Esophagus (tissue), 2 donors: Measurements from ENCODE around the gene OR52B4. TPM values are rescaled to one million over a fixed set of nuclear protein-coding genes. Genes with fewer than 3 reads are reported as not detected.
"Not testable (repeated sequence)": the region's sequence is repeated elsewhere in the genome, so short reads cannot be mapped to it uniquely, and the experiment has no call there.

Source experiments
- H3K27ac ChIP-seq, 2 donors: one replicate each; pipeline ENCODE4 v1.5.1; 2013; ENCODE audit warnings: low read depth in 2 of 2, mild to moderate bottlenecking in 2 of 2, inconsistent platforms in 1 of 2, low read length in 1 of 2, moderate library complexity in 1 of 2
- H3K27me3 ChIP-seq, 2 donors: one replicate each; pipeline ENCODE4 v1.6.1; 2013; ENCODE audit warnings: low read length in 2 of 2, control low read depth in 1 of 2, mild to moderate bottlenecking in 1 of 2; ENCODE audit not compliant: insufficient read depth in 2 of 2, control insufficient read depth in 1 of 2
- H3K36me3 ChIP-seq, 2 donors: one replicate each; pipeline ENCODE4 v1.6.1; 2013; ENCODE audit warnings: low read length in 1 of 2; ENCODE audit not compliant: control insufficient read depth in 2 of 2, insufficient read depth in 2 of 2
- H3K4me1 ChIP-seq, 2 donors: one replicate each; pipeline ENCODE4 v1.6.1; 2013; ENCODE audit warnings: low read length in 1 of 2; ENCODE audit not compliant: control insufficient read depth in 2 of 2, insufficient read depth in 2 of 2
- H3K4me3 ChIP-seq, 2 donors: one replicate each; pipeline ENCODE4 v1.5.1; 2013; ENCODE audit warnings: low read length in 2 of 2, mild to moderate bottlenecking in 2 of 2, low read depth in 1 of 2, moderate library complexity in 1 of 2
- H3K9me3 ChIP-seq, 2 donors: one replicate each; pipeline ENCODE4 v1.6.1; 2013; ENCODE audit warnings: mild to moderate bottlenecking in 2 of 2, low read depth in 1 of 2, low read length in 1 of 2, moderate library complexity in 1 of 2; ENCODE audit not compliant: control insufficient read depth in 2 of 2, insufficient read depth in 1 of 2
- WGBS, 2 donors: extraction: QIAGEN DNeasy Blood & Tissue Kit; methylation state at CpG; one replicate each; pipeline ENCODE4 v1.1.7; 2013; 5-methylcytosine and 5-hydroxymethylcytosine counted together
- polyA plus RNA-seq, 2 donors: library from polyadenylated mRNA; stranded (reverse); fragments of 200-250 nt; gene quantifications; one replicate each; pipeline ENCODE4 v1.2.3, GENCODE V29; 2013
- donor health status: healthy with polysubstance abuse.
- donor health status: Bipolar disorder and iron deficiency.

The OR52B4 gene
- polyA plus RNA-seq, 2 donors = not detected

DNA sequence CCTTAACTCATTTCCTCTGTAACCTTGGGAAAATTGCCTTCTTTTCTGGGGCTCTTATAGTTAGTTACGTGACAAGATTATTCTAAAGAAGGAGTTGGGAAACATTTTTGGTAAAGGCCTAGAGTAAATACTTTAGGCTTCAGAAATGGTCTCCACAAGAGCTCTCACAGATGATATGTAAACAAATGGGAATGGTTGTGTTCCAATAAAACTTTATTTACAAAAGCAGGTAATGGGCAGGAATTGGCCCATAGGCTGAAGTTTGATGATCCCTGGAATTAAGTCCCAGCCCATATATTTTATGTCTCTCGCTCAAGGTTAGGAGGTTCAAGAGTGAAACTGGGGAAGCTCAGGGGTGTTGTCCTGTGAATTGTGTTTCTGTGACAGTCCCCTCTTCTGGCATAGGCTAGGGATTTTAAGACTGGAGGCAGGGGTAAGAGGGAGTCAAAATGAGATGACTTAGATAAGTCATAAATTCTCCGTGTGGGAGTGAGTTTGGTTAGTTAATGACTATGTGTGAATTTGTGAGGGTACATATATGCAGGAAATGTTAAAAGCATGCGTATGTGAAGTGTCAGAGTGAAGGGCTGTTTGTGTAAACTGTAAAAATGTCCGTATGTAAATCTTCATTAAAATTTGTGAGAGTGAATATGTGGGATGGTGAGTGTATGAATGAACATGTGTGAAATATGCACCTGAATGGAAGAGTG is 7.4 kb upstream of the OR52B4 start:
- H3K4me3 ChIP-seq = no peak overlapping the region
- WGBS, 2 donors = 81% methylated on average over 5 of the region's 5 CpGs

DNA sequence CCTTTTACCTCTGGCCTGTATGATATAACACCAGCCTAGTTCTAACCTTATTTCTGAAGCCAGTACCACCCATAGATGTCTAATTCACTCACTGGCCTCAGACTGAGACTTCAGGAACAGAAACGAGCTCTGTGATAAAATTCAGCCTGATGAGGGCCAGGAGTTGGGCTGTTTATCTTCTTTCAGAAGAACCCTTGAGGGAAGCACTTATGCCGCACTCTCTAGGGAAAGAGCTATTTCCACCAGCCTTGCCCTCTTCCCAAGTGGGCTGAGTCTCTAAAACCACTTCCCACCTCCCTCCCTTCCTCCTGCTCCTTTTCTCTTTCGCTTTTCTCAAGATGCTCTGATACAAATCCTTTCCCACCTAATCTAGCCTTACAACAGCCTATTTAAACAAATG is 2.0 kb upstream of the OR52B4 start:
- H3K4me3 ChIP-seq = no peak overlapping the region
- H3K9me3 ChIP-seq = no peaks in the 10 kb centered on the region
- H3K36me3 ChIP-seq = no peaks in the 10 kb centered on the region
- 73 to 78% methylated on average over 3 of the region's 3 CpGs for WGBS, 2 donors
- H3K27ac ChIP-seq = no peak overlapping the region
- no peaks in the 10 kb centered on the region for H3K4me1 ChIP-seq
- H3K27me3 ChIP-seq = no peaks in the 10 kb centered on the region

More for the DNA sequence above, 7.4 kb upstream of the OR52B4 start:
- Histone ChIP-seq H3K9me3 (no peaks in the 10 kb centered on the region), H3K4me1 (no peaks in the 10 kb centered on the region), H3K27me3 (no peaks in the 10 kb centered on the region), H3K36me3 (no peaks in the 10 kb centered on the region), H3K27ac (no peak overlapping the region)

DNA sequence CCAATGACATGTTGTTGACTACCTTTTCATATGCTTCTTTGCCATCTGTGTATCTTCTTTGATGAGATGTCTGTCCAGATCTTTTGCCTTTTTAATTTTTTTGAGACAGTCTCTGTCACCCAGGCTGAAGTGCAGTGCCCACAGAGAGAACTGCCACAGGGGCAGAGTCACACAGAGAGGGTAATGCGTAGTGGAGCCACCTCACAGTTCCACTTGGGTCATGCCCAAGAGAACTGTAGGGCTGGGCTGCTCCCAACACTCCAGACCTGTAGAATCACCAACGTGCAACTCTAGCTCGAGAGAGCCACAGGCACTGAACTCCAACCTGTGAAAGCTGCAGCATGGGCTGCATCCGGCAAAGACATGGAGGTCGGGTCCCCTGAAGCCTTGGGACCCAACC is 20.0 kb downstream of the OR52B4 start:
- H3K4me3 ChIP-seq, H3K4me1 ChIP-seq, H3K27ac ChIP-seq, H3K36me3 ChIP-seq, H3K27me3 ChIP-seq, H3K9me3 ChIP-seq: not testable (repeated sequence)
- WGBS, 2 donors = 67 to 75% methylated on average over 1 of the region's 5 CpGs

DNA sequence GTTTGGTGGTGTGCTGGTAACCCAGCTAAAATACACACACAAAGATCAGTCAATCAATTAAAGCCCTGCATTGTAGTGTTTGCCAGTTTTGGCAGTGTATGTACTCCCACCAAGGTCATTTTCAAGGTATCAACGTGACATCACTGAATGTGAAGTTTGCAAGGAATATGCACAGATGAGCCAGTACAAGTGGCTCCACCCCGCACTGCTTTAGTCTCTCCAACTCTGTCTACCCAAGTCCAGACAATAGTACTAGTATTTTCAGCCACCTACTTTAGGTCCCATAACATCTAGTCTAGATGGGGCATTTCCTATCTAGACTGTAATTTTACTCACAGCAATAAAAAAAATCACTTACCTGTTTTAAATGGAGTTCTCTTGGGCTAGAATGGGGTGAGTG is 22.8 kb downstream of the OR52B4 start:
- not testable (repeated sequence) for H3K27me3 ChIP-seq, H3K36me3 ChIP-seq, H3K4me1 ChIP-seq, H3K9me3 ChIP-seq, H3K4me3 ChIP-seq, H3K27ac ChIP-seq
- 68 to 81% methylated on average over 2 of the region's 2 CpGs for WGBS, 2 donors

GRCh38 chr11:4334356-4334755 is 33.8 kb downstream of the OR52B4 start:
- not testable (repeated sequence) for H3K27me3 ChIP-seq, H3K36me3 ChIP-seq, H3K4me1 ChIP-seq, H3K27ac ChIP-seq, H3K4me3 ChIP-seq, H3K9me3 ChIP-seq
- WGBS, 2 donors = 89 to 95% methylated on average over 11 to 24 of the region's 28 CpGs

Other genes with a start within 250 kb of the OR52B4 start
- gene TRIM21, start 25.3 kb upstream of the OR52B4 start, polyA plus RNA-seq = 10 to 100 TPM; 10.4 to 10.6 TPM
- gene OR52K2, start 80.9 kb upstream of the OR52B4 start, polyA plus RNA-seq = not detected
- not detected for gene OR52K1, start 114.3 kb upstream of the OR52B4 start, polyA plus RNA-seq
- gene OR52M1, start 176.8 kb upstream of the OR52B4 start, polyA plus RNA-seq = not detected
- not detected for gene OR52I2, start 213.4 kb upstream of the OR52B4 start, polyA plus RNA-seq
- not detected for gene OR52I1, start 225.7 kb upstream of the OR52B4 start, polyA plus RNA-seq
- gene TRIM68, start 239.8 kb upstream of the OR52B4 start, polyA plus RNA-seq = 1 to 10 TPM; 3.0 to 3.7 TPM